Hepatocyte (in vitro differentiated cells): ENCODE data around the gene C1QTNF4. TPM values are rescaled to one million over a fixed set of nuclear protein-coding genes. Genes with fewer than 3 reads are reported as not detected.
A peak's percentile ranks its signal among the peaks of the same experiment; 100 is the strongest.
"Not testable (repeated sequence)": the region's sequence is repeated elsewhere in the genome, so short reads cannot be mapped to it uniquely, and the experiment has no call there.

Experiments
- DNase-seq: peaks from one replicate; pipeline ENCODE4 v3.0.0-alpha.2; 2016; ENCODE audit warnings: low spot score
- H2AFZ ChIP-seq: fragments of 200-600 bp; sonication (generic); 2 replicates; pipeline ENCODE4 v1.6.0; 2016; ENCODE audit warnings: antibody characterized with exemption, mild to moderate bottlenecking
- H3K27ac ChIP-seq: fragments of 200-600 bp; sonication (generic); 2 replicates; pipeline ENCODE4 v1.5.1; 2016; ENCODE audit warnings: mild to moderate bottlenecking
- H3K27me3 ChIP-seq: fragments of 200-600 bp; sonication (generic); 2 replicates; pipeline ENCODE4 v1.6.1; 2016
- H3K36me3 ChIP-seq: fragments of 200-600 bp; sonication (generic); replicated peaks from 2 replicates; pipeline ENCODE4 v1.5.1; 2016; ENCODE audit warnings: low read depth; ENCODE audit not compliant: insufficient read depth
- H3K4me1 ChIP-seq: fragments of 200-600 bp; sonication (generic); 2 replicates; pipeline ENCODE4 v1.5.1; 2016; ENCODE audit warnings: mild to moderate bottlenecking, moderate library complexity; ENCODE audit not compliant: insufficient read depth
- H3K4me2 ChIP-seq: fragments of 200-600 bp; sonication (generic); 2 replicates; pipeline ENCODE4 v1.6.0; 2016
- H3K4me3 ChIP-seq: fragments of 200-600 bp; sonication (generic); 2 replicates; pipeline ENCODE4 v1.5.1; 2016; ENCODE audit warnings: mild to moderate bottlenecking
- H3K79me2 ChIP-seq: fragments of 200-600 bp; sonication (generic); 2 replicates; pipeline ENCODE4 v1.6.0; 2017; ENCODE audit warnings: mild to moderate bottlenecking
- H3K9me2 ChIP-seq: fragments of 200-600 bp; sonication (generic); replicated peaks from 2 replicates; pipeline ENCODE4 v1.6.0; 2017; ENCODE audit warnings: mild to moderate bottlenecking; ENCODE audit not compliant: insufficient read depth
- H3K9me3 ChIP-seq: fragments of 200-600 bp; sonication (generic); 2 replicates; pipeline ENCODE4 v1.5.1; 2016; ENCODE audit warnings: low read depth, mild to moderate bottlenecking
- H4K20me1 ChIP-seq: fragments of 200-600 bp; sonication (generic); 2 replicates; pipeline ENCODE4 v1.6.0; 2016; ENCODE audit warnings: mild to moderate bottlenecking; ENCODE audit not compliant: insufficient read depth, poor library complexity, severe bottlenecking
- CTCF ChIP-seq: fragments of 200-600 bp; sonication (generic); IDR thresholded peaks from 2 replicates; pipeline ENCODE4 v1.5.1; 2016; ENCODE audit warnings: antibody characterized with exemption, mild to moderate bottlenecking; ENCODE audit not compliant: poor library complexity
- EZH2 ChIP-seq: fragments of 200-600 bp; sonication (generic); IDR thresholded peaks from 2 replicates; pipeline ENCODE4 v1.6.1; 2016; ENCODE audit warnings: antibody characterized with exemption, mild to moderate bottlenecking, borderline replicate concordance
- EZH2phosphoT487 ChIP-seq: fragments of 200-600 bp; sonication (generic); IDR thresholded peaks from one replicate; pipeline ENCODE4 v1.6.1; 2018; ENCODE audit warnings: antibody characterized with exemption, mild to moderate bottlenecking, low read depth, moderate library complexity; ENCODE audit not compliant: unreplicated experiment, severe bottlenecking
- WGBS: methylation state at CpG from one replicate; pipeline ENCODE4 v1.1.6; 2016; ENCODE audit warnings: low lambda C conversion rate; ENCODE audit errors: missing lambda C conversion rate; 5-methylcytosine and 5-hydroxymethylcytosine counted together
- polyA plus RNA-seq: library from polyadenylated mRNA; unstranded; fragments of >200 nt; fragmentation: Nextera tagmentation; extraction: Ambion mirVana; gene quantifications from 2 replicates; pipeline ENCODE4 v1.2.1, GENCODE V29; 2016
- total RNA-seq: library from RNA; depleted of rRNA; stranded (reverse); fragments of >200 nt; gene quantifications from 2 replicates; pipeline ENCODE4 v1.2.3, GENCODE V29; 2014

The C1QTNF4 gene
- total and polyA plus RNA-seq, 2 experiments from 2014 or later = 0.50 to 0.73 TPM

- H3K27ac ChIP-seq = peak overlapping the region; percentile 74
- H3K36me3 ChIP-seq = no peaks in the 10 kb centered on the region
- H3K27me3 ChIP-seq = no peaks in the 10 kb centered on the region
- no peaks in the 10 kb centered on the region for H4K20me1 ChIP-seq
- DNase-seq = no peak
- peaks cover 13% of the 10 kb centered on the region for H3K4me1 ChIP-seq
- WGBS = 20% methylated on average over 11 of the region's 11 CpGs
- H3K4me3 ChIP-seq = peak overlapping the region; percentile 80
- H3K9me2 ChIP-seq = no peaks in the 10 kb centered on the region
- peak overlapping the region; percentile 96 for H3K4me2 ChIP-seq
- no peaks in the 10 kb centered on the region for H3K9me3 ChIP-seq
- peak overlapping the region; percentile 97 for H2AFZ ChIP-seq
- peaks cover 48% of the 10 kb centered on the region for H3K79me2 ChIP-seq
- no peak for TF ChIP-seq CTCF
- TF ChIP-seq EZH2 = no peak
- no peak for TF ChIP-seq EZH2phosphoT487
Measured at GRCh38 chr11:47564933-47565339, 29.3 kb downstream of the C1QTNF4 start.

- Histone ChIP-seq H3K79me2 (peaks cover 42% of the 10 kb centered on the region), H3K4me1 (peaks cover 13% of the 10 kb centered on the region), H3K4me2 (peak overlapping the region; percentile 96)
- H3K27me3 ChIP-seq, H2AFZ ChIP-seq, H4K20me1 ChIP-seq, H3K9me3 ChIP-seq, H3K27ac ChIP-seq, DNase-seq, H3K4me3 ChIP-seq, H3K36me3 ChIP-seq, H3K9me2 ChIP-seq: not testable (repeated sequence)
- 94% methylated on average over 10 of the region's 10 CpGs for WGBS
Measured at GRCh38 chr11:47564366-47564765, 29.8 kb downstream of the C1QTNF4 start.

GRCh38 chr11:47562393-47562792 is 31.8 kb downstream of the C1QTNF4 start:
- peaks cover 13% of the 10 kb centered on the region for H3K4me1 ChIP-seq
- 94% methylated on average over 4 of the region's 4 CpGs for WGBS
- peaks cover 24% of the 10 kb centered on the region for H3K79me2 ChIP-seq
- not testable (repeated sequence) for H3K4me3 ChIP-seq, H3K9me3 ChIP-seq, H4K20me1 ChIP-seq, DNase-seq, H3K9me2 ChIP-seq, H3K27ac ChIP-seq, H3K36me3 ChIP-seq, H2AFZ ChIP-seq, H3K27me3 ChIP-seq, H3K4me2 ChIP-seq

GRCh38 chr11:47560426-47560825 is 33.8 kb downstream of the C1QTNF4 start:
- H3K9me3 ChIP-seq = no peaks in the 10 kb centered on the region
- H3K36me3 ChIP-seq = no peaks in the 10 kb centered on the region
- H3K9me2 ChIP-seq = no peaks in the 10 kb centered on the region
- H4K20me1 ChIP-seq = no peaks in the 10 kb centered on the region
- H3K27ac ChIP-seq = no peak overlapping the region
- no peak overlapping the region for H3K4me2 ChIP-seq
- H2AFZ ChIP-seq = no peak overlapping the region
- no peaks in the 10 kb centered on the region for H3K27me3 ChIP-seq
- peaks cover 4% of the 10 kb centered on the region for H3K4me1 ChIP-seq
- peaks cover 5% of the 10 kb centered on the region for H3K79me2 ChIP-seq
- no peak for TF ChIP-seq EZH2
- no peak for TF ChIP-seq CTCF
- no peak for TF ChIP-seq EZH2phosphoT487
- DNase-seq = no peak
- 96% methylated on average over 2 of the region's 2 CpGs for WGBS
- H3K4me3 ChIP-seq = no peak overlapping the region

GRCh38 chr11:47558695-47559094 is 35.5 kb downstream of the C1QTNF4 start:
- Histone ChIP-seq H3K4me3 (no peak overlapping the region), H3K27me3 (no peaks in the 10 kb centered on the region), H3K36me3 (no peaks in the 10 kb centered on the region), H3K79me2 (no peaks in the 10 kb centered on the region), H3K4me2 (no peak overlapping the region), H3K4me1 (no peaks in the 10 kb centered on the region), H3K9me3 (no peaks in the 10 kb centered on the region), H3K27ac (no peak overlapping the region), H2AFZ (no peak overlapping the region), H4K20me1 (no peaks in the 10 kb centered on the region), H3K9me2 (no peaks in the 10 kb centered on the region)
- TF ChIP-seq CTCF = no peak
- no peak for TF ChIP-seq EZH2phosphoT487
- no peak for TF ChIP-seq EZH2
- WGBS = 94% methylated on average over 1 of the region's 1 CpG
- DNase-seq = no peak

- DNase-seq, H3K9me3 ChIP-seq, H3K27me3 ChIP-seq, H3K27ac ChIP-seq, H2AFZ ChIP-seq, H3K4me1 ChIP-seq, H4K20me1 ChIP-seq, H3K4me2 ChIP-seq, H3K79me2 ChIP-seq, H3K9me2 ChIP-seq, H3K4me3 ChIP-seq, H3K36me3 ChIP-seq: not testable (repeated sequence)
- 90% methylated on average over 12 of the region's 12 CpGs for WGBS
Measured at GRCh38 chr11:47557004-47557403, 37.2 kb downstream of the C1QTNF4 start.
